ENCODE results near the gene TSPY3. TPM values are rescaled to one million over a fixed set of nuclear protein-coding genes. Genes with fewer than 3 reads are reported as not detected.
"Not testable (repeated sequence)": the region's sequence is repeated elsewhere in the genome, so short reads cannot be mapped to it uniquely, and the experiment has no call there.

TSPY3 gene
- total RNA-seq (not detected in 2 replicates), polyA plus RNA-seq (not detected in 2 replicates), polyA minus RNA-seq (ENCODE audit: low replicate concordance) (not detected in 2 replicates)
- polyA plus RNA-seq (2012): not detected in 2 replicates

GRCh38 chrY:9398121-9398520, at the start of gene TSPY3:
TSS of gene TSPY3 (plus strand) at chrY:9398421. CDS start at chrY:9398467, 46 bp downstream.
- DNase-seq (ENCODE audit: low read depth in 2 of 2); H3K9me3 ChIP-seq (ENCODE audit: control insufficient read depth, insufficient read depth, low read depth, low read length); H3K36me3 ChIP-seq (ENCODE audit: control insufficient read depth, insufficient read depth, low read length); H3K27me3 ChIP-seq (ENCODE audit: control insufficient read depth, insufficient read depth, low read length); H3K9ac ChIP-seq (ENCODE audit: insufficient read depth, low read length); H3K4me2 ChIP-seq (ENCODE audit: extremely low read depth, insufficient read depth, low read length); H3K27ac ChIP-seq (ENCODE audit: insufficient read depth, low read length); H2AFZ ChIP-seq (ENCODE audit: low read length); H3K4me1 ChIP-seq (ENCODE audit: control insufficient read depth, extremely low read depth, insufficient read depth, low read length); H4K20me1 ChIP-seq (ENCODE audit: control insufficient read depth, extremely low read depth, insufficient read depth, low read length); H3K79me2 ChIP-seq (ENCODE audit: control insufficient read depth, insufficient read depth, low read length); H3K4me3 ChIP-seq (replicated peaks in 1 of 4; ENCODE audit: control extremely low read depth in 1 of 4, insufficient read depth in 1 of 4, low read depth in 3 of 4, low read length in 4 of 4): not testable (repeated sequence)

- H3K27ac ChIP-seq (ENCODE audit: insufficient read depth, low read length); H4K20me1 ChIP-seq (ENCODE audit: control insufficient read depth, extremely low read depth, insufficient read depth, low read length); DNase-seq (ENCODE audit: low read depth in 2 of 2); H3K79me2 ChIP-seq (ENCODE audit: control insufficient read depth, insufficient read depth, low read length); H3K27me3 ChIP-seq (ENCODE audit: control insufficient read depth, insufficient read depth, low read length); H3K9me3 ChIP-seq (ENCODE audit: control insufficient read depth, insufficient read depth, low read depth, low read length); H3K4me3 ChIP-seq (replicated peaks in 1 of 4; ENCODE audit: control extremely low read depth in 1 of 4, insufficient read depth in 1 of 4, low read depth in 3 of 4, low read length in 4 of 4); H3K36me3 ChIP-seq (ENCODE audit: control insufficient read depth, insufficient read depth, low read length); H3K4me1 ChIP-seq (ENCODE audit: control insufficient read depth, extremely low read depth, insufficient read depth, low read length); H2AFZ ChIP-seq (ENCODE audit: low read length); H3K9ac ChIP-seq (ENCODE audit: insufficient read depth, low read length); H3K4me2 ChIP-seq (ENCODE audit: extremely low read depth, insufficient read depth, low read length): not testable (repeated sequence)
These were observed 40.7 kb upstream of the TSPY3 start, which contains the start of gene TSPY8 for GRCh38 chrY:9357497-9357896. TSS of gene TSPY8 (plus strand) at chrY:9357797. CDS start at chrY:9357843, 46 bp downstream.

- H4K20me1 ChIP-seq (ENCODE audit: control insufficient read depth, extremely low read depth, insufficient read depth, low read length); H3K9me3 ChIP-seq (ENCODE audit: control insufficient read depth, insufficient read depth, low read depth, low read length); H3K9ac ChIP-seq (ENCODE audit: insufficient read depth, low read length); H3K4me2 ChIP-seq (ENCODE audit: extremely low read depth, insufficient read depth, low read length); H3K79me2 ChIP-seq (ENCODE audit: control insufficient read depth, insufficient read depth, low read length); H3K27me3 ChIP-seq (ENCODE audit: control insufficient read depth, insufficient read depth, low read length); H3K4me3 ChIP-seq (replicated peaks in 1 of 4; ENCODE audit: control extremely low read depth in 1 of 4, insufficient read depth in 1 of 4, low read depth in 3 of 4, low read length in 4 of 4); H2AFZ ChIP-seq (ENCODE audit: low read length); H3K27ac ChIP-seq (ENCODE audit: insufficient read depth, low read length); DNase-seq (ENCODE audit: low read depth in 2 of 2); H3K36me3 ChIP-seq (ENCODE audit: control insufficient read depth, insufficient read depth, low read length); H3K4me1 ChIP-seq (ENCODE audit: control insufficient read depth, extremely low read depth, insufficient read depth, low read length): not testable (repeated sequence)
These were observed 1.7 kb upstream of the TSPY3 start for GRCh38 chrY:9396527-9396926.

Other genes with a start within 250 kb of the TSPY3 start
- not detected in 2 replicates for gene TSPY4, start 61.0 kb upstream of the TSPY3 start, total RNA-seq
- not detected in 2 replicates for gene TSPY4, start 61.0 kb upstream of the TSPY3 start, polyA plus RNA-seq
- not detected in 2 replicates for gene TSPY8, start 40.6 kb upstream of the TSPY3 start, total RNA-seq
- gene TSPY8, start 40.6 kb upstream of the TSPY3 start, polyA plus RNA-seq: not detected in 2 replicates
- gene TSPY1, start 68.5 kb downstream of the TSPY3 start, total RNA-seq: not detected in 2 replicates
- not detected in 2 replicates for gene TSPY1, start 68.5 kb downstream of the TSPY3 start, polyA plus RNA-seq
- not detected in 2 replicates for gene TSPY9, start 88.8 kb downstream of the TSPY3 start, total RNA-seq
- gene TSPY9, start 88.8 kb downstream of the TSPY3 start, polyA plus RNA-seq: not detected in 2 replicates
- not detected in 2 replicates for gene TSPY10, start 129.5 kb downstream of the TSPY3 start, total RNA-seq
- not detected in 2 replicates for gene TSPY10, start 129.5 kb downstream of the TSPY3 start, polyA plus RNA-seq

Data from fibroblast of lung (primary cell).